NT2/D1 (cell line): ENCODE measurements around the gene RNF2.
A peak's percentile ranks its signal among the peaks of the same experiment; 100 is the strongest.

ENCODE experiments used
- DNase-seq: peaks from one replicate; pipeline ENCODE4 v3.0.0-alpha.2; 2011; ENCODE audit warnings: low read depth, low spot score
- H3K27me3 ChIP-seq: 2 replicates; pipeline ENCODE4 v1.6.0; 2011; ENCODE audit warnings: mild to moderate bottlenecking; ENCODE audit not compliant: insufficient read length, insufficient read depth
- H3K36me3 ChIP-seq: 2 replicates; pipeline ENCODE4 v1.6.1; 2011; ENCODE audit warnings: mild to moderate bottlenecking, low read length, mixed read lengths; ENCODE audit not compliant: insufficient read depth, insufficient read length
- H3K4me1 ChIP-seq: 2 replicates; pipeline ENCODE4 v1.5.1; 2011; ENCODE audit not compliant: insufficient read depth, insufficient read length
- H3K4me3 ChIP-seq: 2 replicates; pipeline ENCODE4 v1.5.1; 2011; ENCODE audit warnings: low read depth; ENCODE audit not compliant: insufficient read length
- H3K9ac ChIP-seq: 2 replicates; pipeline ENCODE4 v1.6.0; 2011; ENCODE audit warnings: low read depth; ENCODE audit not compliant: insufficient read length
- H3K9me3 ChIP-seq: 2 replicates; pipeline ENCODE4 v1.5.1; 2011; ENCODE audit warnings: mild to moderate bottlenecking, low read length; ENCODE audit not compliant: insufficient read depth
- SUZ12 ChIP-seq: IDR thresholded peaks from 2 replicates; pipeline ENCODE4 v1.6.1; 2011; ENCODE audit not compliant: insufficient read length, insufficient read depth; ENCODE audit errors: extremely low read depth
- YY1 ChIP-seq: IDR thresholded peaks from 2 replicates; pipeline ENCODE4 v1.6.1; 2011; ENCODE audit not compliant: insufficient read length, insufficient read depth
- ZNF274 ChIP-seq: IDR thresholded peaks from 2 replicates; pipeline ENCODE4 v1.6.1; 2011; ENCODE audit warnings: mild to moderate bottlenecking, low read depth, low read length

The RNF2 gene

GRCh38 chr1:185039726-185040407 lies 5.5 kb upstream of the RNF2 start:
- Histone ChIP-seq H3K9ac (no peak overlapping the region), H3K36me3 (no peaks in the 10 kb centered on the region), H3K4me1 (no peaks in the 10 kb centered on the region), H3K4me3 (no peak overlapping the region), H3K27me3 (peaks cover 8% of the 10 kb centered on the region), H3K9me3 (no peaks in the 10 kb centered on the region)
- no peak for DNase-seq
- TF ChIP-seq YY1 (no peak), SUZ12 (no peak), ZNF274 (no peak)

- no peak overlapping the region for H3K4me3 ChIP-seq
- H3K9ac ChIP-seq, result no peak overlapping the region
- TF ChIP-seq SUZ12 (no peak), ZNF274 (no peak), YY1 (no peak)
- H3K9me3 ChIP-seq, result no peaks in the 10 kb centered on the region
- DNase-seq, result no peak
- H3K27me3 ChIP-seq, result peaks cover 10% of the 10 kb centered on the region
- no peaks in the 10 kb centered on the region for H3K36me3 ChIP-seq
- H3K4me1 ChIP-seq, result no peaks in the 10 kb centered on the region
These were observed 5.0 kb upstream of the RNF2 start for GRCh38 chr1:185040408-185040735.

- TF ChIP-seq YY1 (no peak), SUZ12 (no peak), ZNF274 (no peak)
- Histone ChIP-seq H3K36me3 (no peaks in the 10 kb centered on the region), H3K9me3 (no peaks in the 10 kb centered on the region), H3K4me1 (no peaks in the 10 kb centered on the region), H3K9ac (no peak overlapping the region), H3K27me3 (peaks cover 10% of the 10 kb centered on the region), H3K4me3 (no peak overlapping the region)
- no peak for DNase-seq
These were observed 3.6 kb upstream of the RNF2 start for GRCh38 chr1:185041742-185042141.

GRCh38 chr1:185042737-185043136 lies 2.6 kb upstream of the RNF2 start:
- H3K36me3 ChIP-seq, result no peaks in the 10 kb centered on the region
- TF ChIP-seq YY1, result no peak
- no peak for TF ChIP-seq ZNF274
- no peak for TF ChIP-seq SUZ12
- H3K27me3 ChIP-seq, result peaks cover 10% of the 10 kb centered on the region
- H3K9ac ChIP-seq, result no peak overlapping the region
- no peaks in the 10 kb centered on the region for H3K4me1 ChIP-seq
- no peaks in the 10 kb centered on the region for H3K9me3 ChIP-seq
- no peak overlapping the region for H3K4me3 ChIP-seq
- DNase-seq, result no peak

- TF ChIP-seq SUZ12 (no peak), ZNF274 (no peak), YY1 (no peak)
- Histone ChIP-seq H3K27me3 (peaks cover 10% of the 10 kb centered on the region), H3K9me3 (no peaks in the 10 kb centered on the region), H3K4me1 (no peaks in the 10 kb centered on the region), H3K9ac (no peak overlapping the region), H3K4me3 (no peak overlapping the region), H3K36me3 (no peaks in the 10 kb centered on the region)
- DNase-seq, result no peak
These were observed 971 bp upstream of the RNF2 start for GRCh38 chr1:185044387-185044786.

GRCh38 chr1:185045814-185046492 lies 595 bp downstream of the RNF2 start:
- Histone ChIP-seq H3K4me1 (no peaks in the 10 kb centered on the region), H3K9me3 (no peaks in the 10 kb centered on the region), H3K36me3 (no peaks in the 10 kb centered on the region), H3K4me3 (peak overlapping the region; percentile 88), H3K27me3 (peaks cover 10% of the 10 kb centered on the region), H3K9ac (peak overlapping the region; percentile 96)
- TF ChIP-seq SUZ12 (no peak), YY1 (no peak), ZNF274 (no peak)
- DNase-seq, result peak; percentile 70

- peaks cover 10% of the 10 kb centered on the region for H3K27me3 ChIP-seq
- no peaks in the 10 kb centered on the region for H3K9me3 ChIP-seq
- H3K36me3 ChIP-seq, result peaks cover 2% of the 10 kb centered on the region
- peak overlapping the region; percentile 96 for H3K9ac ChIP-seq
- TF ChIP-seq SUZ12, result no peak
- no peak for TF ChIP-seq ZNF274
- TF ChIP-seq YY1, result no peak
- no peak for DNase-seq
- no peaks in the 10 kb centered on the region for H3K4me1 ChIP-seq
- peak overlapping the region; percentile 88 for H3K4me3 ChIP-seq
These were observed 1.3 kb downstream of the RNF2 start for GRCh38 chr1:185046668-185047067.
